GM12864 (cell line): ENCODE data around the gene SOSTDC1.
A peak's percentile ranks its signal among the peaks of the same experiment; 100 is the strongest.

Experiments
- DNase-seq: peaks from one replicate; pipeline ENCODE4 v3.0.0-alpha.2; 2011; ENCODE audit warnings: low read depth
- H3K4me3 ChIP-seq: 2 replicates; pipeline ENCODE4 v1.5.1; 2011; ENCODE audit warnings: mild to moderate bottlenecking, low read depth, low read length, control low read depth
- TF ChIP-seq, protein P1 (sequence below): IDR thresholded peaks from 2 replicates; pipeline ENCODE4 v1.5.1; 2011; ENCODE audit warnings: low read depth, mild to moderate bottlenecking, moderate library complexity, low read length, control low read depth, inconsistent platforms; ENCODE audit errors: missing control alignments

The SOSTDC1 gene

DNA sequence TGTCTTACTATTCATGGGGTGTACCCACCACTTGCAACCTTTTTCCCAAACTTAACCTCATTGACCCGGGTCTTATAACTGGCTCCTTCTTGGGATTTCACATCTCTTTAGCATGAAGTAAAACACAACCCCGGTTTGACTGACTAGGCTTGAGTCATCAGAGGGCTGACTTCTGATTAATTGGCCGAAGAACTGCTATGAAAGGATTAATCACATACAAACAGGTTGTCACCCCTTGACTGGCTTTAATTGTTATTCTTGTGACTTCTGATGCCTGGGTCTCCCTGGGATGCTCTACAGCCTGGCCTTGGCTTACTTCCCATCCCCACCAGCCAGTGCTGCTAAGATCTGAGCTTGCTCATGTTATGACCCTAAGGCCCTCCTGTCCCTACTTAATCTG is 35.4 kb downstream of the SOSTDC1 start:
- DNase-seq = no peak
- TF ChIP-seq, protein P1, sequence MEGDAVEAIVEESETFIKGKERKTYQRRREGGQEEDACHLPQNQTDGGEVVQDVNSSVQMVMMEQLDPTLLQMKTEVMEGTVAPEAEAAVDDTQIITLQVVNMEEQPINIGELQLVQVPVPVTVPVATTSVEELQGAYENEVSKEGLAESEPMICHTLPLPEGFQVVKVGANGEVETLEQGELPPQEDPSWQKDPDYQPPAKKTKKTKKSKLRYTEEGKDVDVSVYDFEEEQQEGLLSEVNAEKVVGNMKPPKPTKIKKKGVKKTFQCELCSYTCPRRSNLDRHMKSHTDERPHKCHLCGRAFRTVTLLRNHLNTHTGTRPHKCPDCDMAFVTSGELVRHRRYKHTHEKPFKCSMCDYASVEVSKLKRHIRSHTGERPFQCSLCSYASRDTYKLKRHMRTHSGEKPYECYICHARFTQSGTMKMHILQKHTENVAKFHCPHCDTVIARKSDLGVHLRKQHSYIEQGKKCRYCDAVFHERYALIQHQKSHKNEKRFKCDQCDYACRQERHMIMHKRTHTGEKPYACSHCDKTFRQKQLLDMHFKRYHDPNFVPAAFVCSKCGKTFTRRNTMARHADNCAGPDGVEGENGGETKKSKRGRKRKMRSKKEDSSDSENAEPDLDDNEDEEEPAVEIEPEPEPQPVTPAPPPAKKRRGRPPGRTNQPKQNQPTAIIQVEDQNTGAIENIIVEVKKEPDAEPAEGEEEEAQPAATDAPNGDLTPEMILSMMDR = no peak
- H3K4me3 ChIP-seq = no peak overlapping the region

DNA sequence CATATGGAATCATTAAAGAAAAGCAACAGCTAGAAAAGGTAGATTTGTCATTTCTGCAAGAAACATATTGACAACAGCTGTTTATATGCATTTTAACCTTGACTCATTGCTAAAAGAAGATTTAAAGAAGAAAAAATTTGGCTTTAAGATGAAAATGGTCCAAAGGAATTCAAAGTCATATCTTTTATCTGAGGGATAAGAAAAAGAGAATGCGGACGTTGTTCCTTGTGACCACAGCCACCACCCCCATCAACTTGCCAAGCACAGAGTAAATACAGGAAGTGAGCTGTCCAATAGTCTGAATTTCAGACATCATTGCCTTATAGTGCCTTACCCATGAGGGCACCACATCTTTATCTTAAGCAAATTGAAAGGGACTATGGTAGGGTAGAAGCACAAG is 36.9 kb downstream of the SOSTDC1 start:
- H3K4me3 ChIP-seq = no peak overlapping the region
- no peak for DNase-seq
- TF ChIP-seq, protein P1 = no peak

DNA sequence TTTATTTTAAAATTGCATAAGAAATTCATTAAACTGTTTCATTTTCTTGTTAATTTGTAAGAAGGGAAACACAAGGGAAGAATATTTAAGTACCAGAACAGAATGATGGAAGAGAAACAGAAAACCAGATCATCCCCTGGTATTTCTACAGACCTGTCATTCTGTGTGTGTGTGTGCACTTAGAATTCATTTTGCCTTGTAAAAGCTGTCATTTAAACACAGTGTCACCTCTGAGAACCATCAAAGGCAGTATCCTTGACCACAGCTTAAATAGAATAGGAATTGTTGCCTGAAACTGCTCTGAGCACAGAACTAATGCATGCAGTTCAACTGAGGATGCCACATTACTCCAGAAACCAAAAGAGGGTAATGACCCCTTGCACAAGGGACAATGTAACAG is 37.4 kb downstream of the SOSTDC1 start:
- no peak overlapping the region for H3K4me3 ChIP-seq
- no peak for DNase-seq
- TF ChIP-seq, protein P1 = no peak

DNA sequence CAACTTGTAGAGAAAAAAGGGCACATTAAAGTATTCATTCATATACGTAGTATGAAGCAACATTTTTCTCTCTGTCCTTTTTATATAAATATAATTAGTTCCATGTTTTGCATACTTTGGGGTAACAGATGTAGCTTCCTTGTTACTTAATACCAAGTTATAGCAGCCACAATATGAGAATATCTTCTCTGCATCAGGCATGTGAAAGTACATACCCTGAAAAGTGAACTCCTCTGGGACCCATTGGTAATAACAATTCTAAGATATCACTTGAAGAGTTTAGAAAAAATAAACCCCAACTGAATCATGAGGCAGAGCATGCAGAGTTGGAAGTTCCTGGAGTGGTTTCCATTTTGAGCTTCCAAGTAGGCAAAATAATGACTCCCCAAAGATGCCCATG is 41.8 kb downstream of the SOSTDC1 start:
- no peak overlapping the region for H3K4me3 ChIP-seq
- DNase-seq = no peak
- TF ChIP-seq, protein P1 = no peak

DNA sequence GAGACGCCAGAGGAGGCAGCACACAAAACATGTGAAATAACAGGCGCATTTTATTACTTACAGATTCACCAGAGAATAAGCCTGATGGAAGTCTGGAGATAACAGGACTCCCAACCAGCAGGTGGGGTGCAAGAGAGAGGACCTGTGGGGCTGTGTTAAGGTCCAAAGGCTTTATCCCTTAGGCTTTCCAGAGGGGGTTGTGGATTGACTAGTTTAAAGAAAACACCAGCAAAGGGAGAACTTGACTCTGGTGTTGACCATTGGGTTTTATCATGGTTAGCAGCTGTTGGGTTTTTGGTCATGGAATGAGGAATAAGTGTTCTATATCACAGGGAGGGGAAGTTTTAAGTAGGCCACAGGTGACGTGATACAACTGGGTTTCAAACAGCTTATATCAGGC is 42.6 kb downstream of the SOSTDC1 start:
- TF ChIP-seq, protein P1 = no peak
- H3K4me3 ChIP-seq = no peak overlapping the region
- DNase-seq = no peak

DNA sequence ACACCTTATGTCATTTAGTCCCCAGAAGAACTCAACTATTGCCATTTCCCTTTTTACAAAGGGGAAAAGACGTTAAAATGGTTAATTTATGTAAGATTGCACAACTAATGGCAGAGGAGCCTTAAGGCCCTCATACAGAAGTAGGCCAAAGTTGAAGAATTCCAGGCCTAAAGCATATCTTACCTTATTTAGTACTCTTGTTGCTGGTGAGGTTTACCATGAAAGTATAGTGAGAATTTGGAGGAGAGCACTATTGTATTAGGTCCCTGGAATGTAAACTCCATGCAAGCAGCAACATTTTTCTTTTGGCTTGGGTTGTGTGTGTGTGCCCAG is 43.5 kb downstream of the SOSTDC1 start:
- H3K4me3 ChIP-seq = no peak overlapping the region
- TF ChIP-seq, protein P1 = no peak
- no peak for DNase-seq

DNA sequence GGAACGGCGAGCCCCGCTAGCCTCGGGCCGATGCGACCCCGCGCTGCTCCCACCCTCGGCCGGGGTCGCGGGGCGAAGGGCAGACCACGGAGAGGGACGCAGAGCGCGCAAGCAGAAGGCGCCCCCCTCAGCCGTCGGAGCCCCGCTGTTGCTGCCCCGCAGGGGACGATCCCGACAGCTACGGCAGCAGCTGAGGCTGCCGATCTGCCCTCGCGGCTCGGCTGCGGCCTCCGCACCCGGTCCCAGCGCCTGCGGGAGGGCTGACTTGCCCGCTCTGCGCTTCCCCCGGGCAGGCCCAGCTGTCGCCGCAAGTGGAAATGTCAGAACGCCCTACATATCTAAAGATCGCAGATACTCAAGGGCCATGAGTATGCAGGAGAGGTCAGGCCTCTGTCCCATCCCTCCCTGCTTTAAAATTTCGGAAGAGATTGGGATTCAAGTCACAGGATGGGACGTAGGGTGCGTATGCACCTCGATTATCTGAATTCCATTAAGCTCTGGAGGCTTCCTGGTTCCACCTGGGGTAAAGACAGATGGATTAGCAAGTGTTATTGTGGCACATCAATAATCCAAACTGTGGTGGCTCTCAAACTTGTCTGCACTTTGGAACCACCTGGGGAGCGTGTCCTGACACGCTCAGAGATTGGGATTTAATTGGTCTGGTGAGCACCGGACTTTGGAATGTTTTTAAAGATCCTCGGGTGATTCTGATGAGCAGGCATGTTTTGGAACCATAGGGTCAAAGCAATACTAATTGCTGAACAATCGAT is 44.0 kb downstream of the SOSTDC1 start, which contains the start of gene CRPPA:
CRPPA (minus strand) TSS at position 206 of the 770 bp plus-strand sequence. CDS start 216 bp downstream, outside the sequence.
- DNase-seq = no peak
- H3K4me3 ChIP-seq = peak within 1 kb of the TSS; percentile 42
- TF ChIP-seq, protein P1 = no peak
